Mesenteric fat pad (tissue), 1 donor: ENCODE measurements around the gene ISG20L2. TPM values are rescaled to one million over a fixed set of nuclear protein-coding genes. Genes with fewer than 3 reads are reported as not detected.

Source experiments
- DNase-seq: peaks from one replicate; pipeline ENCODE4 v3.0.0-alpha.2; 2020; ENCODE audit warnings: low spot score
- total RNA-seq: library from RNA; stranded (reverse); fragmentation: NEBNext Ultra II Directional; extraction: Animal tissue kit (Norgen Biotek cat#: 25700); gene quantifications from one replicate; pipeline ENCODE4 v1.2.1, GENCODE V29; 2021
- donor health status: DM: yes; HTN: yes; CAD: no.

Gene ISG20L2
- total RNA-seq, 1 donor from 2014 or later, result 24.4 TPM

DNA sequence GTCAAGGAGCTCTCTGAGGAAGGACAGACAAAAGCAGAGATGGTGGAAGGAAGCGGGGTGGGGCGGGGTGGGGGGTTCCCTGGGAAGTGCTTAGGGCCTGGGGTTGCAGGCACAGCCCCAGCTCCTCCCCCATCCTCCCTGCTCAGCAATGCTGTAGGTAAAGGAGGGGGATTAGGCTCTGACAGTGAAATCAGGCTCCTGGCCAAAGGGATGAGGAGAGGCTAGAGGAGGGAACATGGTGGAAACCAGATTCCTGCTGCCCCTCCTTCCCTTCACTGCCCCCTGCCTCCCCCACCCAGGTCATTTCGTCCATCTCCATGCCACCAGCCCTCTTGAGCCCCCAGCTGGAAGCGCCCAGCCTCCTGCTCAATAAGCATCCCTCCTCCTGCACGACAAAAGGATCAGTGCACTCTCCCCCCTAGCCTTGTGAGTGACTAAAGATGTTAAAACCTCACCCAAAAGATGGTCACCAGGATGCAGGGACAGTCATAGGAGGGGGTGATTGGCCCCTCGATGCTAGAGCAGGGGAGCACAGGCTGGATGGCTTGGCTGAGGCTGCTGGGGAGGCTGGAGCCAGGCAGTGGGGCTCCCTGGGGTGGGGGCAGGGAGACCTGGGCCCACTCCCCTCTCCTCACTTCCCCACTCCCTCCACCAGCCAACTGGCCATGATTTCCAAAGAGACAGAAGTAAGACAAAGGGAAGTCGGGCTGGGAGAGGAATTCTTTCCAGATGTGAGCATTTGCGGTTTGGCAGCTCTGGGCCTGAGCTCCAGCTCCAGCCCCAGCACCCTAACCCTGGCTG lies 20.9 kb downstream of the ISG20L2 start:
- DNase-seq, result no peak

DNA sequence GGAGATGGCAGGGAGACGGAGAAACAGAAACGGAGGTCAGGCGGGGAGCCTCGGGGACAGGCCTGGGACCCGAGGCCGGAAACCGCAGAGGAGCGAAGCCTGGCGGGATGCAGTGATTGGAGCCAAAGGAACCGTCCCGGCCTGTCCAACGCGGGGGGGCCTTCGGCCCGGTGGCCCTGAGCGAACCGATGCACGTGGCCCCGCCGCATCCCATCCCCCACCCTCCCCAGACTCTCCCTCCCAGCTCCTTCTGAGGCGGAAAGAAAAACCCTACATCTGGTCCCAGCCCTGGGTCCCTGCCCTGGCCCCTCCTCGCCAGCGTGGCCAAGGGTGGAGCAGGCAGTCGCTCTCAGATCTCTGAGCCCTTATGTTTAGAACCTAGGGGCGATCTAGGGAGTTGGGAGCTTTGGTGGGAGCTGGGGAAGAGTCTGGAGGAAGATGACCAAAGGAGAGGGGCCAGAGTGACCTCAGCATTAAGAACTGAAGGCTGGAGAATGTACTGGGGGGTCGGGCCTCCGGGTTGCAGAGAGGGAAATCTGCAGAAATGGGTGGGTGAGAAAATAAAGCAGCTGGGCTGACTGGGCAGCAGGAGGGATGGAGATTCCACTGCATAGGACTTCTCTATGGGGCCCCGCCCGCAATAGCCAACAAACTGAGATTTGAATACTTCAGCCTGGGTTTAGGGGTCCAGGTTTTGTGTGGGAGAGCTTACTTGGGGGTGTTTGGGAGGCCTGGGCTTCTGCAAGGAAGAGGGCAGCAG lies 21.7 kb downstream of the ISG20L2 start:
- no peak for DNase-seq

DNA sequence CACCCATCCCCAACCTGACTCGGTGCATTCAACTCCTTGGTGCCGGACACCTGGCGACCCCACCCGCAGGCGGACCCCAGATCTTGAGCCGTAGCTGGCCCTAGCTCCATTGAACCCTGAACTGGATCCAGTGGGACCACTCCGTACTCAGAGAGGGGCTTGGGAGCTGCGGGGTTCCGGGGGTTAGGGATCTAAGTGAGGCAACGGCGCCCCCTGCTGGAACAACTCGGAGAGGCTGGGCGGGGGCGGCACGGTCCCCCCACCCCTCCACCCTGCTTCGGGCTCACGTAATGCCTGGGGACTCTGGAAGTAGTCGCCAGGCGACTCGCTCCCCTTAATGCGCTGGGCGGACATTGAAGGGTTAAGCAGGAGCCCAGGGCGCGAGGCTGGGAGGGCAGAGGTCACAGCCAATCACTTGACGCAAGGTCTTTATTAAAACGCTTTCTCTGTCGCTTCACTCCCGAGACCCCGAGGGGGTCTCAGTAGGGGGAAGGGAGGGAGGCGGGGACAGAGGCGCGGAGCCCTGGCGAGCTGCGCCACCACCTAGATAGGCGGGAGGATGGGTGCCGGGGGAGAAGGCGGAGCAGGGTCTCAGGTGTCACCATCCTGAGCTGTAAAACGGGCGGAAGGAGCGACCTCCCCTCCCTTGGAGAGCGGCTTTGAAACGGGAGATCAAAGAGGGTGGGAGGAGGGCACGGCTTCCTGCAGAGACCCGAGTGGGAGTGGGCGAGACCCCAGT lies 22.5 kb downstream of the ISG20L2 start:
- no peak for DNase-seq

DNA sequence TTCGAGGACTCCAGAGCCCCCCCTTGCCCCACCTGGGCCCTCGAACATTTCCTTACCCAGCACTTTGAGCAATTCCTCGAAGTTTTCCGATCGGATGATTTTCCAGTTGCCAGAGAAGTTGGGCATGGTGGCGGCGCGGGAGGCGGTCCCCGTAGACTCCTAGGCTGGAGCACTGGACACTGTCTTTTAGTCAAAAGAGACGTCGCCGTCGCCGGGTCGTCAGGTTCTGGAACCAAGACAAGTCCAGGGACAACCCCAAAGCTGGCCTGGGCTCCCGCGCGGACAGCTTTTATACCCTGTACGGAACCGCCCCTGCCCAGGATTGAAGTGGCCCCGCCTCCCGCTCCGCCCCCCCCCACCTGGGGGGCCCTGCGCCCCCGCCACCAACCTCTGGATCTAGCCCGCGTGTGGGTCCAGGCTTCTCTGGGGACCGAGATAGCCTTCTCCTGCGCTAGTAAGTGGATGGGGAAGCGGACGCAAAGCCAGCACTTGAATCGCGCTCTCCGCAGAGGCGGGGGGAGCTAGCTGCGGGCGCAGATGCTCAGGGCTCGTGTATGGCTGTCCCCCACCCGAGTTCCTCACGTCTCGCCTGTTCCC lies 23.1 kb downstream of the ISG20L2 start, which contains the start of gene CRABP2:
TSS of gene CRABP2 (minus strand) at position 263 of the 597 bp plus-strand sequence. CDS start at position 126, 137 bp downstream.
- no peak for DNase-seq

DNA sequence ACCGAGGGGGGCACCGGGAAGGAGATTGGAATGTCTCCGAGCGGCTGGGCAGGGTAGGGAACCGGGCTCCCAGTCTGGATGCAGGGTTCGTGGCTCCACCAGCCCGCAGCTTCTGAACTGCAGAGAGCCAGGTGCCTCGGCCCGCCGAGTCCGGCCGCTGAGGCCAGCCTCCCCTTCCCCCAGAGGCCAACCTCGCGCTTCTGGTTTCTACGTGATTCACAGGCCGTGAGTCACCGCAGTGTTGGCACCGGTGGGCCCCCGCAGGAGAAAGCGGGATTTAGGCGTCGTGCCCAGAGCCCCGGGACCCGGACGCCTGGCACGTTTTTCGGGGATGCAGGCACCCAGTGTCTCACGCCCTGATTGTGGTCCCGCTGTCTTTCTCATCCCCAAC lies 23.6 kb downstream of the ISG20L2 start:
- DNase-seq, result peak; percentile 92

DNA sequence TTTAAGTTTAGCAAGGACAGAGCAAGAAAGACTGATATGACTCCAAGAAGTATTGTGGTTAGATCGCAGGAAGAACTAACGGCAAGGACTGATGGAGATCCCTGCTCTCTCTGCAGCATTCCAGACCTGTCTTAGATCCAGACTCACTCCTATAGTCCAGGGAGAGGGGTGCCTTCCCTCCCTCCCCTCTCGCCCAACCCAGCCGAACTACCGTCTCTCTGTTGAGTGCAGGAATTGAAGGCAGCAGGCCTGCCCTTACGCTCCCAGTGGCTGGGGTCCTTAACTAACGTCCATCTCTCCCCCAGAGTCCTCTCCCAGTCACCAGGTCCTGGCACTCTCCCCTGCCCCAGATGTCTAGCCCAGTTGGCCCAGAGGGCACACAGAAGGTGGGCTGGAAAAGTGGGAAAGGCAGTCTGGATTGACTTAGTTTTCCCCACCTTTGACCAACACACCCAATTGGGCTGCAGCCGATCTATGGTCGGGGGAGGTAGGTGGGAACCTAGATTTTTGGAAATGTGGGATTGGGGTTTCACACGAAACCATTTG lies 24.3 kb downstream of the ISG20L2 start:
- DNase-seq, result no peak

DNA sequence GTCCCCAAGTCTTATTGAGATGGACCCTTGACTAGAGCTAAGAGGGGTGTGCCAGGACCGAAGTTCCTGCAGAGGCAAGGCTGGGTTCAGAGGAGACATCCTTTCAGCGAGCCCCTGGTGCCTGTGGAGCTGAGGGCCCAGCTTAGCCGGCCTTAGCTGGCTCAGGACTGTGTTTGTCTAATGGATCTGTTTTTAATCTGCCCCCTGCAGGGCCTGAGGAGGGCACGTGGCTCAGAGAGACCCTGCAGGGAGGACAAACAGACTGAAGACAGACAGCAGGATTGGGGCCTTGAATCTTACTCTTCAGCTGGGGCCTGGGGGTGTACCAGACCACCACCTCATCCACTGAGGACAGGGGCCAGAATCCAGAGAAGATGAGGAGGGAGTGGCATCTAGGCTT lies 24.8 kb downstream of the ISG20L2 start:
- no peak for DNase-seq

DNA sequence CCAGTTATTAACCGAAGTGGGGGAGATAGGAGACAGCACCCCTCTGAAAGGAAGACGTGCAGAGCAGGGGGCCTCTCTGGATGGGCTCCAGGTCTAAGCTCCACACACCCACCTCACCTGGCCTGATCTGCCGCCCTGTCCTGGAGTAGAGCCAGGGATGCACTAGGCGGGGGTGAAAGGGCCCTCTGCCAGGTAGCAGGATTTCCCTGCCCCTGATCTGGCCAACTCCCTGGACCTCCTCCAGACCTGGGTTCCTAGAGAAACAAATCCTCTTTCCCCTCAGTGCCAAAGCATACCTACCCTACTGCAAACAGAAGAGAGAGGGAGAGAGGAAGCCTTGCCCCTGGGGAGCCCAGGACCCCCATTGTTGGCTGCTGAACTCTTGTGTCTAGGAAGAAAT lies 25.2 kb downstream of the ISG20L2 start:
- DNase-seq, result no peak

DNA sequence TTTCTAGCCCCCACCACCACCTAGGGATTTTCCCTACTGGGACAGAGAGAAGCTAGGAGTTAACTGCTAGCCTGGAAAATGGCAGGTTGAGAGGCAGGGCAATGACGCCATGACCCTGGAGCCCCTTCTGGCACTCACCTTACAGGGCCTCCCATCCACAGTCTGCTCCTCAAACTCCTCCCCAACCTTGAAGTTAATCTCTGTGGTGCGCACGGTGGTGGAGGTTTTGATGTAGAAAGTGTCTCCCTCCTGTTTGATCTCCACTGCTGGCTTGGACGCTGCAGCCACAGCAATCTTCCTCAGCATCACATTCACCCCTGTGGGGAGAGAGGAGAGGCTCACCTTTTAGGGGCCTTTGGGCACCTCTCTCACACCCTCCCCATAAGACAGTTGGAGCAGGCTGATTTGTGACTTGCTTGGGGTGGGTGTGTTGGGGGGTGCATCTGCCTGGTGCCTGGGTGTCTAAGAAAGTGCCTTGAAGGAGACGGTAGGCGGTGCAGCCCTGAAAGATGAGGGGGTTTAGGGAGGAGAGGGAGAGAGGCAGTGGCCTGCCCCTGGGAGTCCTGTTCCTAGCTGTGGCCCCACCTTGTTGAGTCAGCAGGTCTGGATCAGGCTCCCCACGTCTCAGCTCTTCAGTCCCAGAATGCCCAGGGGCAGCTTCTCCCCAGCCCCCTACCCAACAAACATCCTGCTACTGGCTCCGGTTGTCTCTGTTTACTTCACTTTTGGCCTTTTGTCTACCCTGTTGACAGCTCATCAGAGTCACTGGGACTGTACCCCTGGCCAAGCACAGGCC lies 27.6 kb downstream of the ISG20L2 start:
- no peak for DNase-seq

DNA sequence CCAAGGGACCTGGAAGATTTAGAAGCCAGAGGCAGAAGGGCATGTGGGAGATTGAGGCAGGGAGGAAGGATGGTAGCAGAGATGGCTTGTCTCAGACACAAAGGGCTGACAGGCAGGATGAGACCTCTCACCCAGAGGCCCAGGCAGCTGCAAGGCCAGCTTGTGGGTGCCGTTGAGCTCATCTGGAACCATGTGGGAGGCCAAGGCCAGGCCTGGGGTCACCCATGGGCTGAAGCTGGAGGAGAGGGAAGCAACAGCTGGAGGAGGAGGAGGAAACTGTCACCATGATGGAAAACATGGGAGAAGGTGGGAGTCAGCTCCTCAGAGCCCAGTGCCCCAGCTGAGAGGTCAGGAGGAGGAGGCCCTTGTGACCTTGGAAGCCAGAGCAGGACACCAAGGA lies 29.6 kb downstream of the ISG20L2 start:
- DNase-seq, result no peak

DNA sequence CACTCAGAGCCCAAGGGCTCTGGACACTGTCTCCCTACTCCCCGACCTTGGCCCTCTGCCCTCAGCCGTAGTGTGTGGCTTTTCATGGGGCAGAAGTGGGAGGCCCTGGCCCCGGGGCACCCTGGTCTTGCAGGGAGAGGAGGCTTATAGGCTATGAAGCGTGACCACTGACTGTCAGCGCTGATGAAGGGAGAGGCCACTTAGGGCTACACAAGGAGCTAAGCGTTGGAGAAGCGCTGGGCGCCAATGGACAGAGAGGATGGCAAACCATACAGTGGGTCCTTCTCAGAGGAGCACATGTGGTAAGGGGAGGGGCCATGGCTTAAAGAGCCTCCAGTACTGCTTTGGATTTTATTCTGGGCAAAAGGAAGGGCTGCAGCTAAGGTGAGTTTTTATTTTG lies 31.1 kb downstream of the ISG20L2 start:
- DNase-seq, result no peak

DNA sequence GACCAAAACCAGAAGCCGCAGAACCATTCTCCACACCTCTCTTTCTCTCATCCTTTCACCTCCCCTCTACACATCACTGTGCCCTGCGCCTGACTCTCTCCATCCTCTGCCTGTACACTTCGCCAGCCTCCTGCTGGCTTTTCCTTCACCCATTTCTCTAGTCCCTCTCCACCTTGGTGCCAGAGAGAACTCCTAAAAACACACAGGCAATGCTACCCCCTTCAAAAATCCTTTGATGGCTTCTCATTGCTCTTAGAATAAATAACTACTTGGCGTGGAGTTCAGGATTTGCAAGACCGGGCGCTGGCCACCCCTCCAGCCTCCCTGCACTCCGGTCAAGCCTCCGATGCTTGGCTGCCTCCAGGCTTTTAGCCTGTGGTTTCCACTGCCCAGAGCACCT lies 31.8 kb downstream of the ISG20L2 start:
- DNase-seq, result no peak

DNA sequence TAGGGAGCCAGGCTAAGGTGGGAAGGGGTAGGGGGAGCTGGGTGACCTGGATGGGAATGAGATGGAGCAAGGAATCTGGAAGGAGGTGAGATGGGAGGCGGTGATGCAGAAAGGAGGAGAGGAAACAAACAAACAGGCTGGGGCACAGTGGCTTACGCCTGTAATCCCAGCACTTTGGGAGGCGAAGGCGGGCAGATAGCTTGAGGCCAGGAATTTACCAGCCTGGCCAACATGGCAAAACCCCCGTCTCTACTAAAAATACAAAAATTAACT lies 33.9 kb downstream of the ISG20L2 start:
- no peak for DNase-seq

DNA sequence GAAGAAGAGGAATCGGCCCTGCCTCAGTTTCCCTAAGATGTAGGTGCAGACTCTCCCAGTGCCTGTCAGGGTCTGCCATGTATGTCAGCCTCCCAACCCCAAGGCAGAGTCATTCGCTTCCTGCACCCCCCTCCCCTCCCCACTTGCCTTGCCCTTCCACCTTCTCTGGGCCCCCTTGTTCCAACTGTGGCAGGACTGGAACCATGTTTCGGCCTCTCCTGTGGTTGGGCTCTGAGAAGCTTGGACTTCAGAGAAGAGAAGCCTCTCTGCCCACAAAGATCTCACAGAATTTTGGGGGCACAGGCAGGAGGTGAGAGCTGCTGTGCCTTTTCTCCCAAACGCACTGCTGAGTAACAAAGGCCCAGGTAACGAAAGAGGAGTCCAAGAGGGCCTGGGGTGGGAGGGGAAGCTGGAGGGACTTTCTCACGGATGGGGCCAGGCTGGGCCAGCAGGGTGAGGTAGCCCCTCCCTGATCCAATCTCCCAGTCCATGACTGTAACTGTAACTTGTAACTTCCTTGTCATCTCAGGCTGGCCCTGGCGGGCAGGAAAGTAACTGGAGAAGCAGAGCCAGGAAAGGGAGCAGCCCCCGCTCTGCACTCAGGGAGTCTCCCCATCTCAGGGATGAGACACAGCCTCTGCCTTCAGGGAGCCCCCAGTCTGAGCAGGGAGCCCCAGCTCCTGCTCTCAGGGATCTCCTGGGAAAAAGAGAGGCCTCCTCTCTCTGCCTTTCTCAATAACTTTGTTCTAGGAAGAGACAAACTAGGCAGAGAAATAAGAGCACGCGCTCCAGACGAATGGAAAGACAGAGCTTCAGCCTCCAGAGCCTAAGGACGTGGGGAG lies 34.5 kb downstream of the ISG20L2 start:
- DNase-seq, result no peak

DNA sequence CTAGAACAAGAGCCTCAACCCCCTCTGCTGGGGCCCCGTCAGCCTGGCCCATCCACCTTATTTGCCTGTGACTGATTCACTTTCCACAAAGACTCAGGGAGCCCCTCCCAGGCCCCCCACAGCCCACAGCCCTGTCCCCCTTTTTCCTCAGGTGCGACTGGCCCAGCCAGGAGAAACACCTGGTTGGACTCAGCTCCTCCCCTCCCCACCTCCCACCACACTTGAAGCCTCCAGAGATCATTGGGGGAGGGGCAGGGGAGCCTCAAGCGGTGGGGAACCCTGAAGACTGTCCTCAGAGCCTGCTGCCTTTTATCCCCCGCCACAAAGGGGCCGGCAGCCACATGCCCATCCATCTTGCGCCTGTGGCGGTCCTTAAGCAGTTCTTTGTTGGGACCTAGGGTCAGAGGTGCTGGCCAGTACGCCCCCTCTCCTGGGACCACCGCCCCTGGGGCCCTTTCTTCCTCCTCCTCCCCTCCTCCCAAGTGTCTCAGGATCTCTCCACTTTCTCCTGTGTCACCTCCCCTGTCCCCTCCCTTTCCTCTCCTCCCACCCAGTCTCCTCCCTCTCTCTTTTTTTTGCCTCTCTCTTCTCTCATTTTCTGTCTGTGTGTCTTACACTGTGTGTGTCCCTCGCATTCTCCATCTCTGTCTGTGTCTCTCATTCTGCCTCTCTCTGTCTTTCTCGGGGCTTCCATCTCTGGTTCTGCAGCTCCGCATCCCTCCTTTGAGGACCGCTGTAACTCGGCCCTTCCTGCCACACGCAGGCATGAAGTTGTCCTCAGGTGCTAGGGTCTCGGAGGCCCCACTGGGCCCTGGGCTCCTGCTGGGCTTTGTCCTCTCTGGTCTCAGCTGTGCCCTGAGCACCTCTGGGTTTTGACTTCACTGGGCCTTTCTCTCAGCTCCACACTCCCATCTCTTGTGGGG lies 35.4 kb downstream of the ISG20L2 start:
- DNase-seq, result no peak

DNA sequence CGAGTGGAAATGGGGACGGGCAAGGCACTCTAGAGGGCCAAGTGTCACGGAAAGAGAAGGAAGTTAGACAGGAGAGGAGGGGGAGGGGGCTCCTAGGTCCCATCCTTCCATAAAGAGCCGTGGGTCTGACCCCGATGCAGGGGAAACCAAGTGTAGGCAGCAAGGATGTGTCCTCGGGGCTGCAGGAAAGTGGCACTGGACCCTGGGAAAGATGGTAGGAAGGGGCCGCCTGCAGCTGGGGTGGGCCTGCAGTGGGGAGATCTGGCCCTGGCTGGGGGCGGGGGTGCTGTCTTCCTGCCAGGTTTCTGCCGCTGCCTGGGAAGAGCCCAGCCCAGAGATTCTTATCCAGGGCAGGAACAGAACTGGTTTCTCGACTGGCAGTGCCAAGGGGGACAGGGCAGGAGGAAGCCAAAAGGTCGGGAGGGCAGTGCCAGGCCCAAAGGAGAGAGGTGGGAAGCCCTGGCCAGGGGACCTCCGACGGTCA lies 36.1 kb downstream of the ISG20L2 start:
- no peak for DNase-seq

DNA sequence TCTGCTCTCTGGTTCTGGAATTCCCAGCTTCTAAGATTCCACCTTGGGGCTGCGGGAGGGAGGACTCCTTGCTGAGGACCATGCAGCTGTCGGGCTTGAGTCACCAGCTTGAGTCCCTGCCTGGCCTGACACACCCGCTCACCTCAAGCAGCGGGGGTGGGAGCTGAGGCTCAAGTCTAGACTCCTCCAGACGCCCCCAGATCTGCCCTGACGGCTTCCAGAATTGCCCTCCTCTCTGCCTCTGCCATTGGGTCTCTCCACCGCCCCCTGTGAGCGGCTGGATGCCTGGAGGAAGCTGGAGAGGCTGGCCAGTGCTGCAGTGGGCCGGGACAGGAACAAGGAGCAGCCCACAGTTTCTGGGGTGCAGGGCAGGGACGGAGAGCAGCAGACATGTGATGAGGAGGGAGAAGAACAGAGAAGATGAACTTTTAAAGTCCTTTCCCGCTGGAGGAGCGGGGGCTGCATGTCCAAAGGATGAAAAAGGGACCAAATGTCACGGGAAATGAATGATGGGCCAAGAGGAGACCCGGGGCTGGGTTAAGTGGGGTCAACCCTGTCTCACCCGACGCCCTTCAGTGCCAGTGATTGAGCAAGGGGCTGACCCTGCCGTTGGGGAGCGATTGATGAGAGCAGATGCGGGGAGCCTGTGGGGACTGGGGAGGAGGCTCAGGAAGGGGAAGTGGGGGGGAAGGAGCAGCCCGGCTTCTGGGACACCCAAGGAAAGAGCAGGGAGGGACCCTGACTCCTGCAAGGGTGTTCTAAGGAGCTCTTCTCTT lies 36.7 kb downstream of the ISG20L2 start:
- no peak for DNase-seq

DNA sequence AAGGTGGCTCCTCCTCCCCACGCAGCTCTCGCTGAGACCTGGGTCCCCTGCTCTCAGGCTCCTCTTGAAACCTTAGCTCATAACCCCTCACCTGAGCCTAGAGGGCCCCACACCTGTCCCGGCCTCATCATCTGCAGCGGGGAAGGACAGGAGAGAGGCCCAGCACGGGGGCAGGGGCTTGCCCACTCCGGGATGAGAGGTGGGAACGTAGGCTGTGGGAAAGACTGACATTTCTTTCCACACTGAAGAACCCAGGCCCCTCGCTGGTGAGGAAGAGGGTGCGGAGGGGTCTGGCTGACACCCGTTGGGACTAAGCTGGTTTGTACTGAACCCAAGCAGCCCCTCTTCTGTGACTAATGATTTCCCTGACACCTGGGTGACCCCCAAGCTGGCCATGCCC lies 37.4 kb downstream of the ISG20L2 start:
- DNase-seq, result no peak
